GM10847 (cell line): Measurements from ENCODE around the gene EHD1.

Experiments used
- POLR2A ChIP-seq: IDR thresholded peaks from 2 replicates; pipeline ENCODE4 v1.6.1; 2011; ENCODE audit not compliant: insufficient read length; ENCODE audit errors: extremely low read depth

The EHD1 gene

GRCh38 chr11:64851831-64852351 is 26.5 kb downstream of the EHD1 start:
- TF ChIP-seq POLR2A = no peak

GRCh38 chr11:64850979-64851567 is 27.3 kb downstream of the EHD1 start:
- TF ChIP-seq POLR2A = peak; percentile 16

- TF ChIP-seq POLR2A = no peak
These were observed 28.6 kb downstream of the EHD1 start for GRCh38 chr11:64849598-64850356.

GRCh38 chr11:64848826-64849597 is 29.4 kb downstream of the EHD1 start:
- no peak for TF ChIP-seq POLR2A

GRCh38 chr11:64848214-64848825 is 30.1 kb downstream of the EHD1 start:
- no peak for TF ChIP-seq POLR2A

- no peak for TF ChIP-seq POLR2A
These were observed 31.3 kb downstream of the EHD1 start for GRCh38 chr11:64846998-64847666.

GRCh38 chr11:64845129-64845775 is 33.2 kb downstream of the EHD1 start:
- TF ChIP-seq POLR2A = no peak

- TF ChIP-seq POLR2A = no peak
These were observed 33.9 kb downstream of the EHD1 start, which contains the start of gene CDC42BPG for GRCh38 chr11:64844330-64845128. CDC42BPG (minus strand) TSS chr11:64844653; CDS start chr11:64844569, 84 bp downstream.

- TF ChIP-seq POLR2A = no peak
These were observed 34.6 kb downstream of the EHD1 start for GRCh38 chr11:64843686-64844329.

GRCh38 chr11:64842851-64843685 is 35.4 kb downstream of the EHD1 start:
- TF ChIP-seq POLR2A = no peak

- no peak for TF ChIP-seq POLR2A
These were observed 36.1 kb downstream of the EHD1 start for GRCh38 chr11:64842366-64842759.
